ENCODE measurements around the gene MMP24. TPM values are rescaled to one million over a fixed set of nuclear protein-coding genes. Genes with fewer than 3 reads are reported as not detected.

MMP24 gene
- total RNA-seq, 1 experiment from 2014 or later = 23.0 TPM

GRCh38 chr20:35179292-35180212 lies 46.9 kb upstream of the MMP24 start:
- no peak overlapping the region for H2BK12ac ChIP-seq (ENCODE audit: insufficient read length, low read depth, low read length)
- H3T11ph ChIP-seq (ENCODE audit: low read length) = no peak overlapping the region
- peaks cover 16% of the 10 kb centered on the region for H3K27me3 Mint-ChIP-seq (ENCODE audit: low read depth)
- H3K79me2 ChIP-seq (ENCODE audit: insufficient read depth, low read length) = no peaks in the 10 kb centered on the region
- H4K5ac ChIP-seq (ENCODE audit: insufficient read length, low read depth, low read length) = no peak overlapping the region
- H3K18ac ChIP-seq (ENCODE audit: insufficient read length, low read depth, low read length) = no peak overlapping the region
- no peak overlapping the region for H2BK120ac ChIP-seq (ENCODE audit: low read depth, low read length, poor library complexity, severe bottlenecking)
- H2BK5ac ChIP-seq (ENCODE audit: insufficient read length, low read length) = no peak overlapping the region
- H3K4me1 Mint-ChIP-seq = peaks cover 3 to 13% of the 10 kb centered on the region in 2 experiments
- no peak overlapping the region for H4K8ac ChIP-seq (replicated peaks; ENCODE audit: insufficient read length, low read depth, low read length)
- H2AK5ac ChIP-seq (ENCODE audit: insufficient read length, low read length) = no peak overlapping the region
- no peak overlapping the region for H3K9ac ChIP-seq (ENCODE audit: extremely low read depth, insufficient read length, low read length)
- no peaks in the 10 kb centered on the region for H3K9me3 Mint-ChIP-seq
- DNase-seq = no peak
- H3K4me2 ChIP-seq (ENCODE audit: insufficient read depth, insufficient read length, low read length) = no peak overlapping the region
- no peak overlapping the region for H3K27ac Mint-ChIP-seq
- H3K4me1 ChIP-seq (ENCODE audit: insufficient read depth, low read length) = no peaks in the 10 kb centered on the region; the same call in 1 of the 2 replicates
- no peak for TF ChIP-seq CTCF (conservative IDR thresholded peaks at IDR 0.05)
- H3K79me1 ChIP-seq (ENCODE audit: insufficient read depth, low read depth, low read length, poor library complexity, severe bottlenecking) = no peaks in the 10 kb centered on the region
- H3K4me3 Mint-ChIP-seq = no peak overlapping the region
- H2BK20ac ChIP-seq (ENCODE audit: low read depth, low read length, poor library complexity, severe bottlenecking) = no peak overlapping the region
- H3K56ac ChIP-seq (ENCODE audit: insufficient read length, low read depth, low read length) = no peak overlapping the region
- no peaks in the 10 kb centered on the region for H3K9me3 ChIP-seq (ENCODE audit: control insufficient read depth, low read depth, low read length)
- H3K4ac ChIP-seq (ENCODE audit: low read depth, low read length) = no peak overlapping the region
- H3K27me3 ChIP-seq (ENCODE audit: insufficient read depth, low read length) = no peaks in the 10 kb centered on the region
- peaks cover 2% of the 10 kb centered on the region for H3K23me2 ChIP-seq (ENCODE audit: insufficient read length, low read depth, low read length, poor library complexity, severe bottlenecking)
- H2BK15ac ChIP-seq (ENCODE audit: low read depth, low read length) = no peak overlapping the region
- H2AFZ ChIP-seq (ENCODE audit: low read length) = no peak overlapping the region
- no peak overlapping the region for H3K27ac ChIP-seq (ENCODE audit: insufficient read length, low read depth, low read length)
- H3K23ac ChIP-seq (ENCODE audit: insufficient read length, low read depth, low read length) = no peak overlapping the region
- H4K20me1 ChIP-seq (ENCODE audit: control insufficient read depth, insufficient read depth, insufficient read length) = no peaks in the 10 kb centered on the region
- H3K36me3 Mint-ChIP-seq (ENCODE audit: insufficient read depth in 1 of 3, low read depth in 3 of 3) = peaks cover 12 to 21% (median 16%) of the 10 kb centered on the region in 3 experiments
- no peak overlapping the region for H3K14ac ChIP-seq (ENCODE audit: insufficient read depth, low read length)
- WGBS (ENCODE audit: extremely low coverage, insufficient read length, low lambda C conversion rate) = no CpG with 5 or more reads among the region's 11 CpGs
- H4K91ac ChIP-seq (ENCODE audit: insufficient read length, low read depth, low read length) = no peak overlapping the region
